COLO668 (cell line): Measurements from ENCODE around the gene GAS2L1.

Experiments
- DNase-seq: peaks from one replicate; lab custom pipeline; 2025; ENCODE audit not compliant: unreplicated experiment; lab: John Stamatoyannopoulos, UW

GAS2L1 gene

DNA sequence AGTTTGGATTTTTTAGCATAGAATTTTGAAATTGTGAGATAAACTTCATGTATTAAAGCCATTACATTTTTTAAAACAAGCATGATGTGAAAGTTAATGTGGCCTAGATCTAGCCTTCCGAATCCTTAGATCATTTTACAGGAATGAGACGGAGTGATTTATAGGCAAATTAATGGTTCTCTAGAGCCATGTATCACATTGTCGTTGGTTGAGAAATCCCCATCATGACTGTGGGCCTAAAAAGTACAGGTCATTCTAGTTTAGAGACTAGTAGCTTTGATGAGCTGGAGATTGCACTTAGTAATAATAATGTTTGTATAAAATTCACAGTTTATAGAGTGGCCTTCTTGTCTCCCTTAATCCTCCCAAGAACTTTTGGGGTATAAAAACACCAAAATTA, 31.3 kb upstream of the GAS2L1 start:
- no peak for DNase-seq

DNA sequence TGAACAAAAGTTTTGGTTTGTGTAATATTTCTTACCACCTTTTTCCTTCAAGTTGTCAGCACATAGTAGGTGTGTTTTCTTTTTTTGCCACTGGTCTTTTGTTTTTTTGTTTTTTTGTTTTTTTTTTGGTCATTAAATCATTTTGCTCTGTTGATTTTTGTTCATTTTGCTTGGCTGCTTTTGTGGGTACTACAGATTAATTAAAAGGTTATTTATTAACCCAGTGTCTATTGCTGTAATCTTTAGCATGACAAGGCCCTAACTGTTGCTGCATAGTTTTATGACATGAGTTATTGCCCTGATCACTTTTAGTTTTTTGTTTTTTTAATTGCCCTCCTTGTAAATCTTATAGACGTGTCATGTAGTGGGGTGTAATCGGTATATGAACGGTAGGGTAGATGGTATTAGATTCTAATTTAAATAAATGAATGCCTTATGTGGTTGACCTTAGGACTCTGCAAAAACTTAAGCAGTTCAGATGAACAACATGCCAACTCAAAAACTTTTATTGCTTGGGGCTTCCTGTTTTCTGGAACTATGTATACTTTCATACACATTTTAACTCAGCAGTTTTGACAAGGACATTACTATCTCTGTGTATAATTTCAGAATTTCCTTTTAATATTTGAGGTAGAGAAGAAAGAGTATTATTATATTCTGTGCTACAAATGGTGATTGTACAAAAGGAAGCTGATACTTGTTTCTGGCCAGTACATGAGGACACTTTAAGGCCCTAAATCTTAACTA, 30.5 kb upstream of the GAS2L1 start:
- no peak for DNase-seq

DNA sequence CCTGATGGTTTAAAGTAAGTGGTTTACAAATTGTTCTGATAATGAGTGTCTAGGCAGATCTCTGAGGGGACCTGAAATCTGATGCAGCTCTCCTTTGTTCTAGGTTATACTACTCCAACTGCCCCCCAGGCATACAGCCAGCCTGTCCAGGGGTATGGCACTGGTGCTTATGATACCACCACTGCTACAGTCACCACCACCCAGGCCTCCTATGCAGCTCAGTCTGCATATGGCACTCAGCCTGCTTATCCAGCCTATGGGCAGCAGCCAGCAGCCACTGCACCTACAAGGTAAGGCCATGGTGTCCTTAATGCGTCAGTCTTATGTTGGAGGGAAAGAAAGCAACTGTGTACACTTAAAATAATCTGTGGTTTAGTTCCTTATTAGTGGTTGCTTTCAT, 28.5 kb upstream of the GAS2L1 start:
- DNase-seq: no peak

DNA sequence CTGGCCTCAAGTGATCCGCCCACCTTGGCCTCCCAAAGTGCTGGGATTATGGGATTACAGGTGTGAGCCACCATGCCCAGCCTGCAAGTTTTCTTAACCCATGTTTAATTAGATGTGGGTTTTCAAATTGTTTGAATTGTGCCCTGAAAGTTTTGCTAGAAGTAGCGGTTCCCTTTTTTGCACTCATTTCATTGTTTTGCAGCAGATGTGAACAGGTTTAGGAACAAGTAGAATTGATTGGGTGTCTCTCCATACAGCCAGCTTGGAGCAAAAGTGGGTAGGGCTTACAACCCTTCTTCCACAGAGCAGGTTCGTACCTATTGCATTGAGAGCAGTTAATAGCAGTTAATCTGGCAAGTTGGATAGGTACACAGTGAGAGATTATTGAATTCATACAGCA, 22.3 kb upstream of the GAS2L1 start:
- DNase-seq: no peak

DNA sequence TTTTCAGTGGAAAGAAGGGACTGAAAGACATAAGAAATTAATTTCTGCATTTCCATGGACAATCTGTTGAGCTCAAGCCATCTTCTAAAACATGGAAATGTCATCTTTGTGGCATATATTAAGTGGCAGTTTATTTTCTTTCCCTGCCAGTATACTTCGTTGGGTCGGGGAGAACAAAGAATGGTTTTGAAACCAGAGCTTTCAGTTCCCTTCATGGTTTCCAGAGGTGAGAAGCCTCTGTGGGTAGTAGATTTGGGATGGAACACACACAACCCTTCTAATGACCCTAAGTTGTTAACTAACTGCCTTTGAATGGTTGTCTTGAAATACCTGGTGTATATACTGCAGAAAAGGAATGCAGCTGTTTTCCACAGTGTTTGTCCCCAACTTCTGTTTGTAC, 17.6 kb upstream of the GAS2L1 start:
- DNase-seq: no peak

DNA sequence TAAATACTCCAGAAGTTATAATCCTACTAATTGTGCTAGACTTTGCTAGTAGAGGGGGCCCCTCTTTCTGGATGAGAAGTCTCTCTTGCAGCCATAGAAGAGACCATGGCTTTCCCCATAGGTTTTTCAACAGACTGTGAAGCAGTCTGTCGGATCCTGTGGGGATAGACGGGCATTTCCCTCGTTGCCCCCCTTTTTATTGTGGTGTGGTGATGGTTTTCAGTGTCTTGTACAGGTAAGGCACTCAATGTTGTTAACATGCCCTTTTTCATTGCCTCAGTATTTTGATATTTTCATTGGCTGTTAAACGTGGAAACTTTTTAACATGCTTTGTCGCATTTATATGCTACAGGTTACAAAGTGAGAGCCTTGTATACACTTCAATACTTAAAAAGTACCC, 16.4 kb upstream of the GAS2L1 start:
- no peak for DNase-seq

DNA sequence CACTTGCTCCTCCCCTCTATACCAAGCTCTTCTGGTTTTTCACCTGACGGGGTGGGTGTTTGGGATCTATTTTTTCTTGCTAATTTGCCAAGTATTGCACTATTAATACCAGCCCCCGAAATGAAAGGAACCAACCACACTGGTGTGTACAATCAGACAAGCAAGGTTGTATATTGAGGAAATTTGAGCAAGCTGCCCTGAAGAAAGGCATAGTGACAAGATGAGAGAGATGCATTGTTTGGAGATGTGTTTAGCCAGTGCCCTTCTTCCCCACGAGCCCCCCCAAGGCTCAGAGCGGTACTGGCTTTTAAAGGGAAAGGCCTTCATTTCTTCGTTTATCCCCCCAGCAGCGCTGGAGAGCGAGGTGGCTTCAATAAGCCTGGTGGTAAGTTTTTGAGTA, 15.2 kb upstream of the GAS2L1 start:
- no peak for DNase-seq

DNA sequence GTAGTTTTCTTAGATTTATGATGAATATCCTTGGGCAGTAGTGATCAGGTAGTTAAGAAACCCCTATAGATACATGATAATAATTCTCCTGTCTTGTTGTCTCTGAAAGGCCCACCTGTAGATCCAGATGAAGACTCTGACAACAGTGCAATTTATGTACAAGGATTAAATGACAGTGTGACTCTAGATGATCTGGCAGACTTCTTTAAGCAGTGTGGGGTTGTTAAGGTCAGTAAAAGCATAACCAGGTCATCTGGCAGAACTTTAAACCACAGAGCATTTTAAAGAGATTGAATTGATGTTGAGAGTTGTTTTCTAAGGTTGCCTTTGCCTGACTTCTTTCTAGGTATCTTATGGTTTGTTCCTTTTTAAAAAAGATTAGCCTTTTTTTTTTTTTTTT, 14.1 kb upstream of the GAS2L1 start:
- no peak for DNase-seq

DNA sequence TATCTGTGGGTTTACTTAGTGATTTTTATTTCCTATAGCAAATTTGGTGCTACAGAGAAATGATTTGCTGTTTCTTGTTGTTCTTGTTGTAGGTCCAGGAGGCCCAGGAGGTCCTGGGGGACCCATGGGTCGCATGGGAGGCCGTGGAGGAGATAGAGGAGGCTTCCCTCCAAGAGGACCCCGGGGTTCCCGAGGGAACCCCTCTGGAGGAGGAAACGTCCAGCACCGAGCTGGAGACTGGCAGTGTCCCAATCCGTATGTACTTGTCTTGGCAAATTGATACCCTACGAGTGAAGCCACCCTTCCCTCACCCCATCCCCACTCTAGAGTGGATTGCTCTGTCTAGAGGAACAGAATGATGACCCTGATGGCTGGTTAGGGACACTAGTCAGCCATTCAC, 7.8 kb upstream of the GAS2L1 start:
- DNase-seq: no peak

DNA sequence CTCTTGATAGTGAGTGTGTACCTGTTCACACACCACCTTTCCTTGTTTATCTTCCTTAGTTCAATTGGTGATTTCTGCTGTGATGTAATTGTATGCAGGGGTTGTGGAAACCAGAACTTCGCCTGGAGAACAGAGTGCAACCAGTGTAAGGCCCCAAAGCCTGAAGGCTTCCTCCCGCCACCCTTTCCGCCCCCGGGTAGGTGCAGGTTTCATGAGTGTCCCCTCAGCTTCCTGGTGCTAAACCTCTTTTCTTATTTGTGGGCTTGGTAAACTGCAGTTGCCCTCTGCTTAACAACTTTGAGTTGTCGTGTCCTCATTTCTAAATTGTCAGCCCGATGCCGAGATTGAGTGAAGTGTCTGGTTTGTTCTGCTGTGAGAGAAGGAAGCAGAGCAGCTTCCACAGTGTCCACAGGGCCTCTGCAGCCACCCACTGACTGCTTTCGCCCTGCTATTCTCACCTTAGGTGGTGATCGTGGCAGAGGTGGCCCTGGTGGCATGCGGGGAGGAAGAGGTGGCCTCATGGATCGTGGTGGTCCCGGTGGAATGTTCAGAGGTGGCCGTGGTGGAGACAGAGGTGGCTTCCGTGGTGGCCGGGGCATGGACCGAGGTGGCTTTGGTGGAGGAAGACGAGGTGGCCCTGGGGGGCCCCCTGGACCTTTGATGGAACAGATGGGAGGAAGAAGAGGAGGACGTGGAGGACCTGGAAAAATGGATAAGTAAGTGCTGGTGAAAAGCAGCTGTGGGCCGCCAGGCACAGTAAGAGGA, 7.1 kb upstream of the GAS2L1 start:
- DNase-seq: no peak

DNA sequence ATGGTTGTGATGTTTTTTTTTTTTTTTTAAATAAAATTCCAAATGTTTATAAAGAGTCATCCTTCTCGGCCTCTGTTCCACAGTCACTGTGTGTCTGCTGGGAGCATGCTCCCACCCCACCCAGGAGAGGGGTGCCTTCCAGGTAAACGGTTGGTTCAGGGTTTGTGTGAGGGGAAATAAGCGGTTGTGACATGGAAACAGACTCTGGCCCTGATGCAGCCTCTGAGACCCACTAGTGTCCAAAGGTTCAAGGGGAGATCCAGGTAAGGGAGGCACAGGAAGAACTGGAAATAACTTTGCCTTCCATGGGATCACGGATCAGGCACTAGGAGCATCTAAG, 6.0 kb upstream of the GAS2L1 start:
- no peak for DNase-seq

DNA sequence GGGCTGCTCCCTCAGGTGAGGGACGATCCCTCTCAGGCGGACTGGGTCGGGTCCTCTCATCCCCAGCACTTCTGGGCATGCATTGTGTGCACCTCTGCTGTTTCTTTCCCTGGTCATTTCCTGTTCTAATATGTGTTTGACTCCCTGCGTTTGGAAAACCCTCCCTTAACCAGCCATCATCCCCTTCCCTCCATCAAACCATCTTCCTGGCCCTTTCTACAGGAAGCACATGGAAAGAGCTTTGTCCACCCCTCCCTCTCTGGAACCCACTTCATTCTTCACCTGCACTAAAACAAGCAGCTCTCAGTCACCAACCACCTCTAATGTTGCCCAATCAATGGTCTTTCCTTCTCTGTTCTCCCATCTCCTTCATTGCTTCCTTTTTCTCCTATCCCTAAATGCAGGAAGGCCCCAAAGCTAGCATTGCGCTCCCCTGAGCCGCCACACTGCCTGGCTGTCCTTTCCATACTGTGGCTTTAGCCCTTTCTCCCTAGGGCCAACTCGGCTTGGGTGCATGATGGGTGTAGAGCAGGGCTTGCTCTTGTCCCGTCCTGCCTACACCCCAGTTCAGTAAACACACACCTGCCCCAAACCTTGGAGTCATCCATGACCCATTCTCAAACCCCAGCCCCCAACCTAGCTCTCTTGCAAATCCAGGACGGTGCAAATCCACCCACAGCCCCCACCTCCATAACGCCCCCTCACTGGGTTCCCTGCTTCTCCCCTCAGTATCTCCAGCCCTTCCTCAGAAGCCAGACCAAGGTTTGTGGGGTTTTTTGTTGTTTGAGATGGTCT, 5.4 kb upstream of the GAS2L1 start:
- no peak for DNase-seq

DNA sequence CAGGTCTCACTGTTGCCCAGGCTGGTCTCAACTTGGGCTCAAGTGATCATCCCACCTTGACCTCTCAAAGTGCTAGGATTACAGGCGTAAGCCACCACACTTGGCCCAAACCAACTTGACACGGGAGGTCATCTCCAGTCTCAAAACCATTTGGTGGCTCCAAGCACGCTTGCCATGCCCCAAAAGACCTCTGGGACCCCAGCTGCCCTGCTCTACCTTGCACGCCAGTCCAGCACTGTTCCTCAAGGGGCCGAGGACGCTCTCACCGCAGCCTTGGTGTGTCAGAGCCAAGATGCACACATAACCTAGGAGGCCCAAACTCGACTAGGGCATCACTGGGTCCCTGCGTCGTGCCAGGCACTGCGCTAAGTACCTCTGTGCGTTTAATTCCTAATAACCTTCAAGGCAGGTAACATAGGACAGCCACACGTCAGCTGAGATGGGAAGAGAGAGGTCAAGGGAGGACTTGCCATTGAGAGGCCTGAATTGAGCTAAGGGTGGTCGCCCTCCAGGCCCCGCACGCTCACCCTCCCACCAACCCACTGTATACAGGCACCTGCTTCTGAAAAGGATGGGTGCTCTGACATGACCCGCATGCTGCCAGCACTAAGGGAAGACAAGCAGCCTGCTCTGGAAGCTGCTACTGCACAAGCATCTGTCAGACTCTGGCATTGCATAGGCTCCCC, 4.6 kb upstream of the GAS2L1 start:
- no peak for DNase-seq

DNA sequence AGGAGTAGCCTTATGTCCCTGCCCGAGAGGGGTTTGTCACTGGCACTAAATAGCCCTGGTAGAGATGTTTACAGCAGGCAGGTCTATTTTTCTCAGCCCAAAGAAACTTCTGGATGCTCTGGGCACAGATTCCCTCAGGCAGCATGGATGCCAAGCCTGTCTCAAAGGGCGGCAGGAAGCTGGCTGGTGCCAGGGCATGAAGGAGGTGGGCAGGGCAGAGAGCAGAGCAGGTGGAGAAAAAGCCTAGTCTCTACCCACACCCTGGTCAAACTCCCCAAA, 4.1 kb upstream of the GAS2L1 start:
- no peak for DNase-seq

DNA sequence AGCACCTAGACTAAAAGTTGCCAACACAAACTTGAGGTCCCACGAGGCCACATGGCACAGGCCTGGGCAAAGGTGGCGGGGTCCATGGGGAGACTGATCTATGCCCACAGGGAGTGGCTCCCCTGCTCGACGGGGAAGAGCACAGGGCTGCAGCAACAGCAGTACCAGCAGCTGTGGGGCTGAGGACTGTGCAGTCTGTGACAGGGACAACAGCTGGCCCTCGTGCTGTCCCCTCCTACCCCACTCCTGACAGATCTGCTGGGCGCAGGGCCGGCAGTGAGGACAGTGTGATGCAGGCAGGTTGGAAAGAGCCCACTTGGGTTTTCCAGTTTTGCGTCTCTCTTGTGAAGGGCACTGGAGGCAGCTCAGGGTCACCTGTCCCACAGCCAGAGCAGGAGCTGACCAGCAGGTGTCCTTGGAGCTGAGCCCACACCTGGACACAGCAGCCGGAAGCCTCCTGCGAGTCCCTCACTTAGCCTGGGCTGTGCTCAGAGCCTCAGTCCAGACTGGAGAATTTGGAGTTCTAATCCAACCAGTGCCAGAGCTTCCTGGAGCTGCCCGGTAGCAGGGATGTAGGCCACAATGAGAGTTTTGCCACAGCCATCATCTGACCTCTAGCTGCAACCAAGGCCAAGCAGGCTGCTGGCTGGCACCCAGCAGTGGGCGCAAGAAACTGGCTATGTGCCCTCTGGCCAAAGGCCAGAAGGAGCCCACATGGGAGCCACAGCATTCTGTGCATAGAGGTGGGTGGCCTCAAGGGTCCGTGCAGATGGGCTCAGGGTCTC, 3.6 kb upstream of the GAS2L1 start:
- DNase-seq: no peak

DNA sequence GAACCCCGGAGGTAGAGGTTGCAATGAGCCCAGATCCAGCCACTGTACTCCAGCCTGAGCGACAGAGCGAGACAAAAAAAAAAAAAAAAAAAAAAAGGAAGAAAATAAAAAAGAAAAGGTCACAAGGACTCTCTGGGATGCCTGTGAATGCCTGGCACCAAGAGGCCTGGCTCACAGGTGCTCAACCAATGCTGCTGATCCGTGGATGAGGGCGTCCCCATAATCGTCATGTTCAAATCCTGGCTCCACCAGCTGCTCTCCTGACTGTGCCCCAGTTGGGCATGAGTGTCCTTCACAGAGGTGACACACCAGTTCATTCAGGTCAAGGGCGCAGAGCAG, 645 bp upstream of the GAS2L1 start:
- DNase-seq: no peak

DNA sequence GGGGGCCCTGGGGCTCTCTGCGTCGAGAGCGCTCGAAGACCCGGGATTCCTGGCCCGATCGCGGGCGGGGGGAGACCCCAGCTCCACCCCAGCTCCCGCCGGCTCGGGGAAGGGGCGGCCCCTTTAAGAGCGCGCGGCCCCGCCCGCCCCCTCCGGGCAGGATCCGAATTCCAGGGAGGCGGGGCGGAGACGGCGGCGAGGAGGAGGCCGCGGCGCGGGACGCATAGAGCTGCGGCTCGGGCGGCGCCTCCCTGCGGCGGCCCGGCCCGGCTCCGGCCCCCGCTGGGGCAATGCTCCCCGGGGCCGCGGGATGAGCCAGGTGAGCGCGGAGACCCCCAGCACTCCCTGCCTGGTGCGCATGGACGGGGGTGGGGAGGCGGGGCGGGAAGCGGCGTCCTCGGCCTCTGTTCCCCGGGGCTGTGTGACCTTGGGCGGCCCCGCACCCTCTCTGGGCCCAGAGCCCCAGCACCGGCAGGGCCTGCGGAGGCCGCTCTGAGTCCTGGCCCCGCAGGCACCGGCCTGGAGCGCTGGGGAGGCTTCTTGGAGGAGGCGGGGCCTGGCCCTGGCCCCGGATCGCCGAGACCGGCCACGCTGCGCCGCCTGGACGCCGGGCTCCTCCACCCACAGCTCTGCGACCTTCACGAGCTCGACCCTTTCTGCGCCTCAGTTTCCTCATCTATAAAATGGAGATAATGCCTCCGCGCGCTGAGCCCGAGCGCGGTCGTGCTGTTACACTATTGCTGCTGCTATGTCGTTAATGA, 565 bp downstream of the GAS2L1 start:
- peak; percentile 73 for DNase-seq

DNA sequence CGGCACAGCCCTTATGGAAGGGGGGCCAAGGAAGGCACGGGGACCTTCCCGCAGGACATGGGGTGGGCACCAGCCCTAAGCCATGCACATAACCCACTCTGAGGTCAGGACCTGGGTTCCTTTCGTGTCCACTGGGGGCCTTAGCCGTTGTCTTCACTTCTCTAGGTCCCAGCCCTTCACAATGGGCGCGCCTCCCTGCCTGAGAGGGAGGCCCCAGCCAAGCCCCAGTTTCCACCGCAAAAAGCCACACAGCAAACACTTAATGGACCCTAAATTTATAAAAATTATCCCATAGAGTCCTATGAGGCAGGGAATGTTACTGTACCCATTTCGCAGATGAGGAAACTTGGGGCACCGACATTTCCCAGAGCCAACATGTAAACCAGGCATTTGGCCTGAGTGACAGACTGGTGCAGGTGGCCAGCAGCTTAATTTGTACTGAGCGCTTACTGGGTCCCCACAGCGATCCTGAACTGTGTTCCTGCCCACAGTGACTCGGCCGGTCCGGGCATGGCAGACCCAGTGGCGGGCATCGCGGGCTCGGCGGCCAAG, 1.2 kb downstream of the GAS2L1 start:
- no peak for DNase-seq

DNA sequence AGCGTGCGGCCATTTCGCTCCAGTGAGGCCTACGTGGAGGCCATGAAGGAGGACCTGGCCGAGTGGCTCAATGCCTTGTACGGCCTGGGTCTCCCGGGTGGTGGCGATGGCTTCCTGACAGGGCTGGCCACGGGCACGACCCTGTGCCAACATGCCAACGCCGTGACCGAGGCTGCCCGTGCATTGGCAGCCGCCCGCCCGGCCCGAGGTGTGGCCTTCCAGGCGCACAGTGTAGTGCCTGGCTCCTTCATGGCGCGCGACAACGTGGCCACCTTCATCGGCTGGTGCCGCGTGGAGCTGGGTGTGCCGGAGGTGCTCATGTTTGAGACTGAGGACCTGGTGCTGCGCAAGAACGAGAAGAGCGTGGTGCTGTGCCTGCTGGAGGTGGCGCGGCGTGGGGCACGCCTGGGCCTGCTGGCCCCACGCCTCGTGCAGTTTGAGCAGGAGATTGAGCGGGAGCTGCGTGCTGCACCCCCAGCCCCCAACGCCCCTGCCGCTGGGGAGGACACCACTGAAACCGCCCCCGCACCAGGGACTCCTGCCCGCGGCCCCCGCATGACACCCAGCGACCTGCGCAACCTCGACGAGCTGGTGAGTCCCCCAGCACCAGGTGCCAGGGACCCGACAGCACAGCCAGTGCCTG, 1.8 kb downstream of the GAS2L1 start:
- no peak for DNase-seq
